ENCODE results near the gene BSG.

Gene BSG

GRCh38 chr19:543910-544608 lies 28.3 kb upstream of the BSG start, which contains the start of gene GZMM:
TSS of gene GZMM (plus strand) at chr19:544053. CDS start at chr19:544072, 19 bp downstream.
- TF ChIP-seq CTCF (IDR thresholded peaks at IDR 0.05), result no peak

GRCh38 chr19:547117-547516 lies 25.3 kb upstream of the BSG start:
- no peak for TF ChIP-seq CTCF (IDR thresholded peaks at IDR 0.05)

GRCh38 chr19:547836-548720 lies 24.3 kb upstream of the BSG start:
- TF ChIP-seq CTCF (IDR thresholded peaks at IDR 0.05), result no peak

GRCh38 chr19:548886-549830 lies 23.2 kb upstream of the BSG start:
- TF ChIP-seq CTCF (IDR thresholded peaks at IDR 0.05), result no peak

GRCh38 chr19:554817-555216 lies 17.6 kb upstream of the BSG start:
- TF ChIP-seq CTCF (IDR thresholded peaks at IDR 0.05), result no peak

GRCh38 chr19:555474-555808 lies 17.0 kb upstream of the BSG start:
- no peak for TF ChIP-seq CTCF (IDR thresholded peaks at IDR 0.05)
